HG02973 (cell line): ENCODE measurements around the gene C1QTNF1.

Experiments used
- ATAC-seq: cut with Tn5 transposase; IDR thresholded peaks from one replicate; pipeline ENCODE4 v1.9.1; 2021; ENCODE audit warnings: moderate library complexity; ENCODE audit not compliant: unreplicated experiment

The C1QTNF1 gene

DNA sequence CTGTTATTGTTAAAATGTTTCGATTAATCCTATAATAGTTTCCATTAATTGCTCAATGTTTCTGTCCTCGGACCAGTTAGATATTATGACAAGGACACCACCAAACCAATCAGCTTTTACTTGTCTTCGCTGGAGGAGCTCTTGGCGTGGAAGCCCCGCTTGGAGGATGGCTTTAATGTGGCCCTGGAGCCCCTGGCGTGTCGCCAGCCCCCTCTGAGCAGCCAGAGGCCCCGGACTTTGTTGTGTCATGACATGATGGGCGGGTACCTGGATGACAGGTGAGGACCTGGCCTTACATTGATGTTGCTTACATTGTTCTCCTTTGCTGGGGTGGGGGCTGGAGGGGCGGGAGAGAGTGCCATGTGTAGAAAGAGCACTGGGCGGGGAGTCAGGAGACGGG, 53.6 kb downstream of the C1QTNF1 start:
- ATAC-seq, result no peak

- ATAC-seq, result no peak
Observed at GRCh38 chr17:79078476-79079190, 54.7 kb downstream of the C1QTNF1 start.

DNA sequence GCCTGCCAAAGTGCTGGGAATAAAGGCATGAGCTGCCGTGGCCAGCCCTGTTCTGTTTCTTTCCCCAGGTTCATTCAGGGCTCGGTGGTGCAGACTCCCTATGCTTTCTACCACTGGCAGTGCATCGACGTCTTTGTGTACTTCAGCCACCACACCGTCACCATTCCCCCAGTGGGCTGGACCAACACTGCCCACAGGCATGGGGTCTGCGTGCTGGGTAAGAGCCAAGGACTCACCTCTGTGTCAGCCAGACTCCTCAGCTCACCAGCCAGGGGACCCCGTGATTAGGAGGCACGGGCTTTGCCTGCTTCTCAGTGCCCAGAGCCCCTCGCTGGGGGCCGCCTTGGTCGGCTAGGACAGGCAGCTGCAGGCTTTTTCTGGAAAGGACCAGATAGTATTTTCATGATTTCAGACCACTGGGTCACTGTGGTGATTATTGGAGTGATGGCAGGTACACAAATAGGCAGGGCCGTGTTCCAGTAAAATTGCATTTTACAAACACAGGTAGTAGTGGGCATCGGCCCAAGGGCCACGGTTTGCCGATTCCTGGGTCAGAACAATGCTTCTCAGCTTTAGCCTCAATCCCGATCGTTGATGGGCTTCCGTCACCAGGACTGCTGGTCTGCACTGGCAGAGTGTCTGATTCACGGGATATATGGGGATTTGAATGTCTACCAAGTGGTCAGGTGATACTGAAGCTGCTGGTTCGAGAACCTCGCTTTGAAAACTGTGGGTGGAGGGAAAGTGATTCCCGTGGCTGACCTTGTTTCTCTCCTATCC, 55.6 kb downstream of the C1QTNF1 start:
- no peak for ATAC-seq

DNA sequence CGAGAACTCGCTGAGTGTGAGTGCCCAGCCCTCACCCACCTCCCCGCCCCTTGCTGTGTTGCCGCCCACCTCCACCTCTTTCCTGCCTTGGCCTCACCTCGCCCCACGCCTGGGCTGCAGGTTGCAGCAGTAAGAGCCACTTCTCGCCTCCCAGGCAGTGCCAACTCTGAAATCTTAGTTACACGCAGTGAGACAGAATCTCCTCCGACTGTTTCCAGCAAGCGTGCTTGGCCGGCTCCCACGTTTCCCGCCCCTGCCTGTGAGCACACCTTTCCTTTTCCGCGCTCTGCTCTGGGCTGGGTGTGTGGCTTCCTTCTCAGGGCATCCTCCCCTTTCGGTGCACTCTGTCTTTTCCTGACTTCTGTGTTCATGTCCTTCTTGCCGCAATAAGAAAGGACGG, 56.4 kb downstream of the C1QTNF1 start:
- ATAC-seq, result no peak

GRCh38 chr17:79080761-79081290, 56.9 kb downstream of the C1QTNF1 start:
- ATAC-seq, result no peak

DNA sequence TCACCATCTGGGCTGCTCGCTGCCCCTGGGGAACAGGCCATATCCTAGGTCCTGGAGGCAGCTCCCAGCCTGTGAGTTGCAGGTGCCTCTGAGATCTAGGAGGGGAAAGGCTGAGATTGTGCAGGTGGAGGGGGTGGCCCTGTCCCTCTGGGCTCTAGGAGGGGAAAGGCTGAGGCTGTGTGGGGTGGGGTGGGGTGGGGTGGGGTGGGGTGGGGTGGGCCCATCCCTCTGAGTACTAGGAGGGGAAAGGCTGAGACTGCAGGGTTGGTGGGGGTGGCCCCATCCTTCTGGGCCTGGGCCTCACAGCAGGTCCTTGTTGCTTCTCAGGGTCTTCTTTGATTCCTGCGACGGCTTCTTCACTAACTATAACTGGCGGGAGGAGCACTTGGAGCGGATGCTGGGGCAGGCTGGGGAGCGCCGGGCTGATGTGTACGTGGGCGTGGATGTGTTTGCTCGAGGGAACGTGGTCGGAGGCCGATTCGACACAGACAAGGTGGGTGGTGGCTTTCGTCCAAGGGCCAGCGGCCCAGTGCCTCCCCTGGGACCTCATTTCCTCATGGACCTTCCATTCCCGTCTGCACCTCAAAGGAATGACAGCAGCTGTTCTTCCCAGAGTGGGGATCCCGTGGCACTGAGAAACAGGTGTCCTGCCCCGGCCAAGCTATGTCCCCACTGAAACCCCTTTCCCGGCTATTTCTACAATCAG, 57.8 kb downstream of the C1QTNF1 start:
- no peak for ATAC-seq

DNA sequence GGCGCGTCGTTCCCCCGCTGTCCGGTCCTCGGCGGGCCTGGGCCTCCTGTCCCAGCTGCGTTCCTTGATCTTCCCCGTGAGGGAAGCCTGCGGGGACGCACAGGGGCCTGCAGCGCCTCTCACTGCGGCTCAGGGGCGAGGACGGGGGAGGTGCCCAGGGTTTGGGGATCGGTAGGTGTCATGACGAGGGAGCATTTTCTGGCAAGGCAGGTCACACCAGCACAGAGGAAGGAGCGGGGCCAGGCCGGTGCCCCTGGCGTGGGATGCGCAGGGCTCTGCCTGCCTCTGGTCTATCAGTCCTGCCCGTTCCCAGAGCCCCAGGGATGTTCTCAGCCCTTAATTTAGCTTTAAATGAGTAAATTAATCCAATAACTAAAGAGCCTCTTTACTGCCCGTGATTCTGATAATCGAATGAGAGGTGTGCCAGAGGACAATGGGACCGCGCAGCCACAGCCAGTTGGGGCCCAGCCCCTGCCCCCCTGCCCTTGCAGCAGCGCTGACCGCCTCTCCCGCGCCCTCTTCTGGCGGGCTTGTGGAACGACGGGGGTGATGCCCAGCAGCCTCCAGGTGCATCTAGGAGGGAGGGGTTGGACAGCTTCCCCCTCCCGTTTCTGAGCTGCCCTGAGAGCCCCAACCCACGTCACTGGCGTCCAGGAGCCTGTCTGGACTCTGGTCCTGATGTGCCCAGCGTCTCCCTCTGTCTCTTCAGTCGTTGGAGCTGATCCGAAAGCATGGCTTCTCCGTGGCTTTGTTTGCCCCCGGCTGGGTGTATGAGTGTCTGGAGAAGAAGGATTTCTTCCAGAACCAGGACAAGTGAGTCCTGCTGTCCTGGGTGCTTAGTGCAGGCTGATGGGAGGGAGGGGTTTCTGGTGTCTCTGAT, 58.6 kb downstream of the C1QTNF1 start:
- ATAC-seq, result no peak

DNA sequence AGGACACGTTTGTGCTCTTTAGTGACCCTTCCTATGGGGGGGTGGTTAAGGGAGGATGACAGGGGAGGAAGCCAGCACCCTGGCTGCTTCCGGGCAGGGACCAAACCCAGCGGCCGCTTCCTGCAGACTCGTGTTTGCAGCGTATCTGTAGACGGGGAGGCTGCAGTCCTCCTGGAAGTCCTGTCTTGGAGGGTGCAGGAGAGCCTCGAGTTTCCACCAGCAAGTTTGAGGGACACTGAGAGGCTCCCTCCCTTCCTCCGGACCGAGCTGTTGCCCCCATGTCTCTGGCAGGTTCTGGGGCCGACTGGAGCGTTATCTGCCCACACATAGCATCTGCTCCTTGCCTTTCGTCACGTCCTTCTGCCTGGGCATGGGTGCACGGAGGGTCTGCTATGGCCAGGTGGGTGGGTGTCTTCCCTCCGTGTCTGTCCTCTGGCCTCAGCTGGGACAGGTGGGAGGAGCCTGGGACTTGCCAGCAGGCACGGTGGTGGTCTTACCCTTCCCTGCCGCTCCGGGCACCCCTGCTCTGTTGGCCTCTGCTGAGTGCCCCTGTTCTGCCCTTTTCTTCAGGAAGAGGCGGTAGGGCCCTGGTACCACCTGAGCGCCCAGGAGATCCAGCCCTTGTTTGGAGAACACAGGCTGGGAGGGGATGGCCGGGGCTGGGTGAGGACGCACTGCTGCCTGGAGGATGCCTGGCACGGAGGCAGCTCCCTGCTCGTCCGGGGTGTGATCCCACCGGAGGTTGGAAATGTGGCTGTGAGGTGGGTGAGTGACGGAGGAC, 59.4 kb downstream of the C1QTNF1 start:
- no peak for ATAC-seq

DNA sequence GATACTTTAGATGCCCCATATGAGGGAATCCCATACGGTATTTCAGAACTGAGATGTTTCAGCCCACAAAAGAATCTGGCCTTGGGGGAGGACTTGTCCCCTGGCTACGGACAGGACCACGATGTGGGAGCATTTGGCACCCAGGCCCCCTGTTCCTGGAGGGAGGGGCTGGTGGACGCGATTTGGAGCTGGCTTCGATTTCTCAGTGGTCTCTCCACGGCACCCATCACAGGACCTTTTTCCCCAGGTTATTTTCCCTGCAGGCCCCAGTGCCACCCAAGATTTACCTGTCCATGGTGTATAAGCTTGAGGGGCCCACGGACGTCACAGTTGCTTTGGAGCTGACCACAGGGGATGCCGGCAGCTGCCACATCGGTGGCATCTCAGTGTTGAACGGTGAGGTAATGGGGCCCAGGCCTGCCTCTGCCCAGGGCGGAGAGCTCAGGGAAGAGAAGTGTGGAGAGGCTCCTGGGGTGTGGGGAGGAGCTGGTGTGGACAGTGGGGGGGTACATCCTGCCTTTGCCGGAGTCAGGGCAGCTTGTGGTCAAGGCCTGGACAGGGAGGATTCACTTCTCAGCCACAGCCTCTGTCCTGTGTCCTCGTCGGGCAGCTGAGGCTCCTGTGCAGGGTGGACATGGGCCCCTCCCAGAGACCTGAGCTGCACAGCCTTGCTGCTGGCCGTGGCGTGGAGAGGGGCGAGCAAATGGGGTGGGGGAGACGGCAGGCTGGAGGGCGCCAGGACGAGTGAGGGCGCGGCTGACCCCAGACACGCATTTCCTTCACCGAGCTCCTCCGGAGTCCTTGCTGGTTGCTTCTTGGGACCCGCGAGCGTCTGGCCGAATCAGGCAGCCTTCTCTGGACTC, 60.6 kb downstream of the C1QTNF1 start:
- no peak for ATAC-seq

- ATAC-seq, result no peak
Observed at GRCh38 chr17:79085154-79085920, 61.4 kb downstream of the C1QTNF1 start.

DNA sequence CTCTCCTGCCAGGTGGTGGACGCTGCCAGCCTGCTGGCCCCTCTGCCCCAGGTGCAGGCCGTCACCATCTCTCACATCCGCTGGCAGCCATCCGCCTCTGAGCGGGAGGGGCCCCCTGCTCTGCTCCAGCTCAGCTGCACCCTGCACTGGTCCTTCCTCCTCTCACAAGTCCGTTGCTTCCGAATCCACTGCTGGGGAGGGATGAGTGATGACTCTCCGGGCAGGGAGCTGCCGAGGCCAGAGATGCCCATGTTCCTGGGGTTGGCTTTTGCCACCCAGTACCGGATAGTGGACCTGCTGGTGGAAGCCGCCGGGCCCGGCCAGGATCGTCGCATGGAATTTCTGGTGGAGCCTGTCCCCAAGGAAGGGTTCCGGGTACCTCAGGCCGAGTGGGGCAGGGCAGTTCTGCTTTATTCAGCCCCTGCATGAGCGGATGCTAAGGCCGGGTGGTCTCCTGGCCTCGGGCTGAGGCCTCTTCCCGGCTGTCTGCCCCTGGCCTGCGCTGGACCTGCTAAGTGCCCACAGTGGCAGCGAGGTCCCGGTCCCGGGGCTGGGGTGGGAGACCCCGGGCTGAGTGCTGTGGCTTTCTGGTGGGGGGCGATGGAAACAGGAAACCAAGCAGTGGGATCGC, 62.1 kb downstream of the C1QTNF1 start:
- no peak for ATAC-seq

- ATAC-seq, result no peak
Observed at GRCh38 chr17:79086609-79087427, 62.8 kb downstream of the C1QTNF1 start.

GRCh38 chr17:79087428-79088143, 63.6 kb downstream of the C1QTNF1 start:
- ATAC-seq, result no peak

DNA sequence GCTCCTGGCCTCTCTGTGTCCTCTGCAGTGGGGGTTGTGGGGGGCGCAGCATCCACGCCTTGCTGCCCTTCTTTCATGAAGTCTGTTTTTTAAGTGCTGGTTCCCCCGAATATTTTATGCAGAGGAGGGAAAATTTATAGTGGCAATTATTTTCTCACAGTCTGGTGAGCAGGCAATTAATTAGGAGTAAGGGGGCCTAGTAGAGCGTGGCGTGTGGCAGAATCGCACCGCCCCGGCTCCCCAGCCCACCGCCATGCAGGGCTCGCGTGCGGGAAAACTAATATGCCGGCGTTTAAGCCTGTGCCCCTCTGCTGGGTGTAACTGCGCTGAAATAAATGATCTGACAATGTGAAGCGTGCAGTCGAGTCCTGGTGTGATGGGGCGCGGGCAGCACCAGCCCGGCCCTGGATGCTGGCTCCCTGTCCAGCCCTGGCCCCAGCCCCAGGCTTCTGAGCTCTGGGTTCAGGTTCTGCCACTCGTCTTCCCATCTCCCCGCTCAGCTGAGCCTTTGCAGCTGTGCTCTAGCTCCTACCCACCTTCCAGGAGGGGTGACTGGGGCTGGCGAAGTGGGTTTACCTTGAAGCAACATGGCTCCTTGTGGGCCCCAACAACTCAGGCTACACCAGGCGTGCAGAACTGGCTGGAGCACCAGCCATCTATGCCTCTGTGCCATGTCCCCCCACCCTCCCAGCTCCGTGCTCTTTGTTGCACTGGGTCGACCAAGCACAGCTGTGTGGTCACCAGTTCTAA, 64.5 kb downstream of the C1QTNF1 start:
- ATAC-seq, result no peak

- ATAC-seq, result no peak
Observed at GRCh38 chr17:79088997-79089328, 65.0 kb downstream of the C1QTNF1 start.
